Dermis blood vessel endothelial cell (primary cell): ENCODE measurements around the gene CAMKMT. TPM values are rescaled to one million over a fixed set of nuclear protein-coding genes. Genes with fewer than 3 reads are reported as not detected.

Experiments
- DNase-seq: peaks from one replicate; pipeline ENCODE4 v3.0.0; 2010
- total RNA-seq: library from RNA; depleted of rRNA; stranded (reverse); fragments of >200 nt; gene quantifications from 2 replicates; pipeline ENCODE4 v1.2.3, GENCODE V29; 2014

CAMKMT gene
- total RNA-seq, 1 donor from 2014 or later = 4.8 TPM

DNA sequence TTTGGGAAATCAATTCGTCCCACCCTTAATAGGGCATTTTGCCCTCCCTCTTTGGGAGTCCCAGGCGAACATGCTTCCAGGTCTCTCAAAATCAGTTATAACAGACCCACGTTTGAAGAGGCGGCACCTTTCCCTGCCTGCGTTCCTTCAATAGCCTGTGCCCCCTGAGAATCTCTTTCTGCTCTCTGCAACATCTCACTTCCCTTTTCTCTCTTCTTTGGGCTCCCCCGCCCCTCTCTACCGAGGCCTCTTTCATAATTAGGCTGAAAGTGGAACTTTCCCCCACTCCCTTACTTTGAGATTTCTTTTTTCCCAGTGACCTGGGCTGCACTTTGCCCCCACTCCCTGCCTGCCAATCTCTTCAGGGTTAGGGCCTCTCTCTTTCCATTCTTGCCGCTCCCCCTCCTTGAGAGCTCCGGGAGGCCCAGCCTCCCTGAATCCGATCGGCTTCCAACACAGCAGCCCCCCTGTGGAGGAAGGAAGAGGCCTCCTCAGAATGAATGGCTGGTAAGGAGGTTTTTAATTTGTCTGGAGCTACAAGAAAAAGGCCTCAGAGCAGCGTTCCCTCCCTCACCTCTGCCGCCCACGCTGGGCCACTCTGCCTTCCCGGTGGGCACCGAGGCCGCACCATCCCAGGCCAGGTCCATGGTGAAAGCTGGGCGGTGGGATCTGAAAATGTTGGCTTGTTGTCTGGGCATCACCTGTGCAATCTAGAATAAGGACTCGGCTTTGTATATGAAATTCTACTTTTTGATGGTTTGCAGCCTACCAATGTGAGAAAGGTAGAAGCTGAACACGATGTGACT, 417.1 kb downstream of the CAMKMT start:
- no peak for DNase-seq

GRCh38 chr2:44779793-44780192, 418.0 kb downstream of the CAMKMT start:
- no peak for DNase-seq

- no peak for DNase-seq
These were observed 418.7 kb downstream of the CAMKMT start for GRCh38 chr2:44780406-44780805.

DNA sequence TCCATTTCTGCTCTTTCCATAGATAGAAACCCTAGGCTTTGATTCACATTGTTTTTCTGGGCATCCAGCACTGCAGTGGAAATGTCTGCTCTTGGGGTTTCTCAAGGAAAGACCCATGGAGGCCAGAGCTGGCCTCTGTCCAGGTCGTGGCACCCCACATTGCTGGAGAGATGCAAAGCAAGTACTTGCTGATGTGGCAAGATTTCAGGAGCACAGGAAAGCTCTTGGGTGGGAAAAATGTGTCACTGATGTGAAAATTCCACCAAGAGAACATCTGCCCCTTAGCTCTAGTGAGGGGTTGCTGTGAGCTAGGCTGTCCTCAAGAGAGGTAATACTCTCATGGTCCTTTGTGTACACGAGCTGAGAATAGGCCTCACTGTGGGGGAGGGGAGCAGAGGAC, 423.7 kb downstream of the CAMKMT start:
- no peak for DNase-seq

DNA sequence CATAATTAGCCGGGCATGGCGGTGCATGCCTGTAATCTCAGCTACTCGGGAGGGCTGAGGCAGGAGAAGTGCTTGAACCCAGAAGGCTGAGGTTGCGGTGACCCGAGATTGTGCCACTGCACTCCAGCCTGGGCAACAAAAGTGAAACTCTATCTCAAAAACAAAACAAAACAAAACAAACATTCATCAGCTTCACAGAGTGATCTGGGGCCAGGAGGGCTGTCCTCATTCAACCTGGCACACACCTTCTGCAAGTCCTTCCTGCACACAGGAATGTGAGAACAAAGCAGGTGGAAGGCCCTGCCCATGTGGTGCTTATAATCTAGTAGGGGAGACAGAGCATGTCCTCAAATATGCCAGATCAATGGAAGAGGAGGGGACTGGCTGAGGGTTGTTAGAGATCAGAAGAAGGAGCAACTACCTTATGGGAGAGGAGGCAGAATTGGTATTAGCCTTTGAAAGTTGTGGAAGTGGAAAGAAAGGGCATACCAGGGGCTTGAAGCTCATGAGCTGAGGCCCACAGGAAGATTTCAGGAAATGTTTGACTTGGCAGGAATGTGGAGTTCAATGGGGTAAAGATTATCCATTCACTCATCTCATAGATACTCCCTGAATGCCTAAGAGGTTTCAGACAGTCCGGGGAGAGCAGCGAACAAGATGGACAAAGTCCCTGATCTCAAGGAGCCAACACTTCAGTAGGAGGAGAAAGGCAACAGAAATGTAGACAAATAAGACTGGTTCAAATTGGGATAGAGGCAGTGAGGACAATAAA, 424.5 kb downstream of the CAMKMT start:
- DNase-seq = no peak

- no peak for DNase-seq
These were observed 425.1 kb downstream of the CAMKMT start for GRCh38 chr2:44786817-44787214.

DNA sequence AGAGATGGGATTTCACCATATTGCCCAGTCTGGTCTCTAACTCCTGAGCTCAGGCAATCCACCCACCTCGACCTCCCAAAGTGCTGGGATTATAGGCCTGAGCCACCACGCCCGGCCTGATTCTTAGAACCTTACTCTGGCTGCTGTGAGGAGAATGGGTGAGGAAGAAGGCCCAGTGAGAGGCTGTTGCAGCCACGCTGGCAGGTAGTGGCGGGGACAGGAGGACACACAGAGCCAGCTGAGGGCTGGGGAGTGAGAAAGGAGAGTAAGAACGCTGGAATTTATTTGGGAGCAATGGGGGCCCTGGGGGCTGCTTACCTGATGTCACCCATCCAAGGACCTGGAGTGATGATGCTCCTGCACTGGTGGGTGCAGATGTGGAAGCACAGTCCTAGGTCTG, 425.9 kb downstream of the CAMKMT start:
- no peak for DNase-seq

- DNase-seq = no peak
These were observed 427.7 kb downstream of the CAMKMT start for GRCh38 chr2:44789446-44789845.

DNA sequence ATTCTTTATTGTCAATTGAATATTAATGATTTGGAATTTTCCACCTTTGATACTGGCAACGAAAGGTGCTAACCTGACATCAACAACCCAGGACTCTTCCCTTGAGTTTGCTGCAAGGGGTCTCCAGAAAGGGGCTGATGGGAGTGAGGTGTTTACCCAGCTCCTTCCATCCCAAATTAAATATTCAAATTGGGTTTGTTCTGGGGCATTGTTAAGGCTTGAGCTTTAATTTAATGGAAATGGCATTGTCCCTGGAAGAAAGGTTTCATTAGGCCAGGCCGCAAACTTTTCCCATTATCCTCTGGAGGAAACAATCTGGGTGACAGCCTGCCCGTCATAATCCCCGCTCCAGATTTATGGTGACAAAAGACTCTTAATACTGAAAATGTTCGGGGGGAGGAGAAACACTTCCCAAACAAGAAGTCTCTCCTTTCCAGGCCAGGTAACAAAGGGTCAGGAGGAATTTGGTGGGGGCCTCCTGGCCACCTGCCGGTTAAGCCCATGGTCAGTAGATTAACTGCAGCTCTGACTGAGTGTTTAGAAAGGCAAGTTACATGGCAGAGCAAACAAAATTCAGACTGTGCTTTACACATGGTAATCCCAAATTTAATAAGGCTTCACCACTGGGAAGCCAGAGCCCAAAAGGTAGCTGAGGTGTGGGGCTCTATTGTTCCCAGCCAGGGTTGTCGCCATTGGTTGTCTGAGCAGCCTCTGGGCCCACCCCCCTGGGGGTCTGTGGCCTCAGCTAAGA, 428.4 kb downstream of the CAMKMT start:
- DNase-seq = no peak

GRCh38 chr2:44793322-44793870, 431.6 kb downstream of the CAMKMT start:
- peak; percentile 64 for DNase-seq

DNA sequence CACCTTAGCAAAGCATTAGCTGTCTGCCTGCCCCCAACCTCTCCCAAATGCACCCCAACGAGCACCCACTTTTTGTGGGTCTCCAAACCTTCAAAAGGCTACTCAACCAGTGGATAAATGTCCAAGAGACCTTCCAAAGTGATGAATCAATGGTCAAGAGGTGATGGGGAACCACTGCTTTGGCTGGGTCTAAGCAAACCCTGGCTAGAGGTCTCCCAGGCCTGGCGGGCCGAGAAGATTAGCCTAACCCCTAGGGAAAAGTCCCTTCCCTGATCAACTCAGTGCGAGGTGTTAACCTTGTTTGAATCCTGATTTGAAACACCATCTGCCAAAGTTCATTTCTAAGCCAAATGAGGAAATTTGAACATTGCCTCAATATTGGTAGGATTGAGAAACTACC, 435.0 kb downstream of the CAMKMT start:
- no peak for DNase-seq

DNA sequence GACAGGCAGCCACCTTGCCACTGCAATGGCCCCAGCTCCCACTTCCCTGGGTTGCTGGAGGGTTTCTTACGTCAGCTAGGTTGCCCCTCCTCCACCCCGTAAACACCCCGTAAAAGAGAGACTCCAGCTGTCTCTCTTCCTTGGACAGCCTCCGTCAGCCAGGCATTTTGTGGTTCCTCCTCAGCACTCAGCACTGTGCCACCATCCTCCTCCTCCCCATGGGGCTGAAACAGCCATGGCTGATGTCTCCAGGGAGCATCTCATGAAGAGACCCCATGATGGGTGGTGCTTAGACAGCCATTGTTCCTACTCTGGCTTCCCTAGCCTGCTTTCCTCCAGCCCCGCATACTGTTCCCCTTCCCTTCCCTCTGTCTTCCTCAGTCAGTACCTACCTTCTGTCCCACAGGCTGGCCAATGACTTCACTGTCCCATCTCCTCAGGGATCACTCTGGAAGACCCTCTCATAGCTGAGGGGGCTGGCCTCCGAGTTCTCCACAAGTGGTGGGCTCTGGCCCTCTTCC, 436.5 kb downstream of the CAMKMT start:
- DNase-seq = no peak

- no peak for DNase-seq
These were observed 437.4 kb downstream of the CAMKMT start for GRCh38 chr2:44799105-44799504.

DNA sequence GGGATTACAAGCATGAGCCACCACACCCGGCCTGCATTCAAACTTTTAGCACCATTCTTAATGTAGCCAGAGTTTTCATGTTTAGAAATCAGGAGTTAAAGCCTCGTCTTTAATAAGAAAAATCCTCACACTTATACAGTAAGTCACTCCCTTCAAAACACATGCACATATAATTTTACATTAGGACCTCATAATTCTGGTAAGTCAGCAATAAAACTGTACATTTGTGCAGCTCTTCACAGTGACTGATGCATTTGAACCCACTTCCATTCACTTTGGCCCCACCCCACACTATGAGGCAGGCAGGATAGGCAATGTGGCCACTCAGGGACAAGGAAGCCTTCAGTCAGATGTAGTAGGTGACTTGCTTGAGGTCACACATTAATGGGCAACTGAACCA, 438.0 kb downstream of the CAMKMT start:
- DNase-seq = no peak

DNA sequence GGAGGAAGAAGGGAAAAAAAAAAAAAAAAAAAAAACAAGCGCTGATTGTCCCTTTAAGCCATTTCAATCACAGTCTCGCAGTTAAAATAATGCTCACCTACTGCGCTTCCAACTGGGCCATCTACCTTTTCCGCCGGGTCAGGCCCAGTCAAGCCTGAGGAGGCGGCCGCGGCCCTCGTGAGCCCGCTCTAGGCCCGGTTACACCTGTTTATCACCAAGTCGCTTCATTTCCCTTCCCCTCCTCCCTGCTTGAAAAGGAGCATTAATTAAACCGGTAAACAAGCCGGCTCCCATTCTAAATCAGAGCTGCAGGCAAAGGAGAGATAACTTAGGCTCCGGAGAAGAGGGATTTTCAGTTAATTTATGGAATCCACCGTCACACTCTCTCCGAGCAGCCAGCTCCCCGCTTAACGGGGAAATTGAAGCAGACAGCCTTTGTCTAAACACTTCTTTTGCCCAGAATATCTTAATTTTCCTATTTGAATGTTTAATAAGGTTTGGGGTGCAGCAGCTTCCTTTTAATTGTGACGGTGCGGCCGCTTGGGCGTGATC, 439.6 kb downstream of the CAMKMT start:
- DNase-seq = no peak

GRCh38 chr2:44801841-44802776, 440.4 kb downstream of the CAMKMT start:
- DNase-seq = peak; percentile 47

DNA sequence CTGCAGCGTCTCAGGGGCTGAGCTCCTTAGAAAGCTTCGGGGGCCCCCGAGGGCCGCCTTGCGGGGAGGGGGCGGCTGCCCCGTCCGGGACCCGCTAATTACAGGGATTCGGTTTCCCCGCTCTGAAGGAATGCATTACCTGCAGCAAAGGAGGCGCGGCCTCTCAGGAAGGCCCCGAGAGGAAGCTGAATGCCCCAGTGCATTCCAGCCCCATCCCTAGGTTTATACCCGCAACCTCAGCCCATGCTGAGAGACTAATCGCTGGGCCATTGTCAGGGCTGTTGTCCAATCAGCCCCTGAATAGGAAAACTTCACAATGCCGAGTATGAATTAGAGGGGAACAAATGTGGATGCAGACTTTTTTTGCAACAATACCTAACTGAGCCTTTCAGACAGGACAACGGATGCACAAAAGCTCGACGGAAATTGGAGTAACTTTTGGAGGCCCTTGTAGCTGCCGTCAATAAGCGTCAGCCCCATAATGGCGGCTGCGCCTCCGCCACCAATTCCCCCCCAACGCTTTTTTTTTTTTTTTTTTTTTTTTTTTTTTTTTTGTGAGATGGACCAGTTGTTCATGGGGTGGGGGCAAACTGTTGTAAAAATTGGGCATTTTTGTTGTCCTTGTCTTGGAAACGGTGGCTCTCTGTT, 441.2 kb downstream of the CAMKMT start:
- peak; percentile 17 for DNase-seq

GRCh38 chr2:44804406-44805265, 442.9 kb downstream of the CAMKMT start:
- no peak for DNase-seq

DNA sequence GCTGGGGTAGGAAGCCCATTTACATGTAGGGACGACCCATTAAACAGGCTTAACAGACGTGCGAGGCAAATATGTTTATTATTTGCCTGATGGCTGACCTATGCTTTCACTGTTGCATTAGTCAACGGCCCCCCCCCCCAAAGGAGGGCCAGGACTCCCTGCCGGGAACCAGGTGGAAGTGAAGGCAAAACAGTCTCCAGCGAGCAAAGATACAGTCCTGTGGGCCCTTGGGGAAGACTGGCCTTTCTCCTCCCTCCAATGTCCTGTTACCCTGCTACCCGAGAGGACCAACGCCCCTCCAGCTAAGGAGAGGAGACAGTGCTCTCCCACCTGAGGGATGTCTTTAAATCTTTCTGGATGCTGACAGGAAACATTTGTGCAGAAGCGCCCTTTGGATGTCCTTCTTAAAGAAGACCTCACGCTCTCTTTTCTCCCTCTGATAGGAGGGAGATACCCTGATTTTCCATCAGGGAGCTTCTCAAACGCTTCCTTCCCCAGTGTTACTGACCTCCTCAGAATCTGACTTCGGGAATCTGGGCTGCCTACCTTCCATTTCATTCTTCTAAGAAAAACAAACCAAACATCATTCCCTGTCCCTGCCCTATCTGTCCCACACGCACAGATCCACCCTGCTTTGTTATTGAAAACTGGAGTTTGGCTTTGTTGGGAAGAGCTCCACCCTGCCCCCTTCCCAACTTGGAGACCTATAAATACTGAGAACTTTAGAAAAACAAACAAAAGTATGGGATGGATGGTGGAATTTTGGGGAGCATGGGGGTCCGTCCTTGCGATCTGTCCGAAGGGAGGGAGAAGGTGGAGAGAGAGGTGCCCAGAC, 443.9 kb downstream of the CAMKMT start:
- DNase-seq = no peak
